GM19467 (cell line): ENCODE results near the gene CBFA2T3.

Source experiments
- ATAC-seq: cut with Tn5 transposase; IDR thresholded peaks from one replicate; pipeline ENCODE4 v1.9.1; 2021; ENCODE audit warnings: mild to moderate bottlenecking, moderate library complexity; ENCODE audit not compliant: unreplicated experiment

Gene CBFA2T3

GRCh38 chr16:88977812-88978607 is 1.0 kb upstream of the CBFA2T3 start:
- ATAC-seq, result no peak

GRCh38 chr16:88976366-88977017 is 515 bp downstream of the CBFA2T3 start:
- ATAC-seq, result no peak

DNA sequence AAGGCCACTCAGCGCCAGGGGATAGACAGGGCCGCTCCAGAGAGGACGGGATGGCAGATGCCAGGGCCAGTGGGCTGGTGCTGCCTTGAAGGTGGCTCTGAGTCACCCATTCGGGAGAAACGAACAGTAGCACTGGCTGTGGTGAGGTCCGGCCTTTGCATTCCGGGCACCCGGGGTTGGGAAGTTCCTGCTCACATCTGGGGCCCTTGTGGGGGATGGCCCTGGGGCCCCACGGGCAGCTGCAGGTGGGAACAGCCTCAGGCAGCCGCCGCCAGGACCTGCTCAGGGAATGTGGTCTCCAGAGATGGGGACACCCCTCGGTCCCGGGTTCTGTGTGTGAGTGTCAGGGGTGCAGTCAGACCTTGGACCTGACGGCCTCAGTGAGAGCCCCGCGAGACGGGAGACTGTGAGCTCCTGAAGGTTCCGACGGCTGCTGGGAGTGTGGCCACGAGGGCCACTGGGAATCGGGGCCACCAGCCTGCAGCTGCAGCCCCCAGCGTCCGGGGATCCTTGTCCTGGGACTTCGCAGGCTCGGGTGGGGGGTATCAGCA is 1.4 kb downstream of the CBFA2T3 start:
- no peak for ATAC-seq

DNA sequence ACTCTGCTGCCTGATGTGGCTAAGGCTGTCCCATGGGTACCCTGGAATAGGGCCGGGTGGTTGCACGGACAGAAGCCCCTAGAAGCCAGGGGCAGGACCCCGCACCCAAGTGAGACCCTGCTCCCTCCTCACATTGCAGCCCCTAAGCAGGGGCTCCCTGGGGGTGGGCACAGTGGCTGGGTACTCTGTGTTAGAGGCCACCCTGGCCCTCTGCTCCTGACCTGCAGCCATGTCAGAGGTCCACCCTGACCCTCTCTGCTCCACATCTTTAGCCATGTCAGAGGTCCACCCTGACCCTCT is 2.1 kb downstream of the CBFA2T3 start:
- no peak for ATAC-seq

- ATAC-seq, result no peak
Observed at GRCh38 chr16:88974080-88974915, 2.7 kb downstream of the CBFA2T3 start.

DNA sequence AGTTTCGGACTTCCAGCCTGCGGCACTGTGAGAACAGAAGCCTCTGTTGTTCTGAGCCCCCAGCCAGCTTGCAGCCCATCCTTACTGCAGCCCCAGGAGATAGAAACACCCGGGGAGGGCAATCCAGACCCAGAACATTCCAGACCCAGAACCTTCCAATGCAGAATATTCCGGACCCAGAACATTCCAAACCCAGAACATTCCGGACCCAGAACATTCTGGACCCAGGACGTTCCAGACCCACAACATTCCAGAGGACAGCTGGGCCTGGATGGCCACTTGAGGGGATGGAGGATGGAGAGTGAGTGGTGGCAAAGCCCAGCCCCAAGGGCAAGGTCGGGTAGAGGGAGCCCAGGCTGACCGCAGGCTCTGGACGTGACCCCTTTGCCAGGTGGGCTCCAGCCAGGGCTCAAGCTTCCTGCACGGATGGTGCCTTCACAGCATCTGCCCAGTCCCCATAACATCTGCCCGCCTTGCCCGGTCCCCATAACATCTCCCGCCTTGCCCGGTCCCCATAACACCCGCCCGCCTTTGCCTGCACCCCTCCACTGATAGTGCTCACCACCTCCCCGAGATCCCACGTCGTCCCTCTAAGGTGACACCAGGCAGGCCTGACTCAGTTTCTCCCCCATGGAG is 3.5 kb downstream of the CBFA2T3 start:
- ATAC-seq, result no peak

- no peak for ATAC-seq
Observed at GRCh38 chr16:88973007-88973410, 4.0 kb downstream of the CBFA2T3 start.

GRCh38 chr16:88972349-88972748 is 4.7 kb downstream of the CBFA2T3 start:
- ATAC-seq, result no peak

DNA sequence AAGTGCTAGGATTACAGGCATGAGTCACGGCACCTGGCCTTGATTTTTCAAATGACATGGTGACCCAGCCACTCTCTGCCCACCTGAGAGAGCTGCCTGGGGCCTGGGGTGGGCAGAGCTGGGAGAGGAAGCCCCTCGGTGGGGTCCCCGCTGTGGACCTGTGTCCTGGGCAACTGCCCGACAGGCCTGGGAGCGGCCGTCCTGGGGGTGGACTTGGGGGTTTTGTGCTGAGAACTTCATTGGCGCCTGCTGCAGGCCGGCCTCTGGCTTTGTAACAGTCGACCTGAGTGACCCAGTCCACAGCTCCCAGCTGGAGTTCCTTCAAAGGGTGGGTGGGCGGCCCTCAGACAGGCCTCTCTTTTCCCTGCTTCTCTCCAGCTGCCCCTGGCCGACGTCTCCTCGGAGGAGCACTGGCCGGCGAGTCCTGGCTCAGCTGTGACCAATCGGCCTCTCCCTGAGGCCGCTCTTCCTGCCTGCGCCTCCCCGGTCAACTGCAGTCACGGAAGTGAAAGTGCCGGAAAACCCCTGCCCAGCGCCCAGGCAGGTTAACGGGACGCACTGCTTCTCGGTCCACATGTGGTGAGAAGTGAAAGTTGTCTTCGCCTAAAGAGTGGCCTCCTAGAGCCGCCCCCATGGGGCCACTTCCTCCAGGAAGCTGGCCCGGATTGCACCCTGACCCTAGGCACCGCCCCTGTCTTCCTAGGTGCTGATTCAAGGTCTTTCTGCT is 5.5 kb downstream of the CBFA2T3 start:
- no peak for ATAC-seq

DNA sequence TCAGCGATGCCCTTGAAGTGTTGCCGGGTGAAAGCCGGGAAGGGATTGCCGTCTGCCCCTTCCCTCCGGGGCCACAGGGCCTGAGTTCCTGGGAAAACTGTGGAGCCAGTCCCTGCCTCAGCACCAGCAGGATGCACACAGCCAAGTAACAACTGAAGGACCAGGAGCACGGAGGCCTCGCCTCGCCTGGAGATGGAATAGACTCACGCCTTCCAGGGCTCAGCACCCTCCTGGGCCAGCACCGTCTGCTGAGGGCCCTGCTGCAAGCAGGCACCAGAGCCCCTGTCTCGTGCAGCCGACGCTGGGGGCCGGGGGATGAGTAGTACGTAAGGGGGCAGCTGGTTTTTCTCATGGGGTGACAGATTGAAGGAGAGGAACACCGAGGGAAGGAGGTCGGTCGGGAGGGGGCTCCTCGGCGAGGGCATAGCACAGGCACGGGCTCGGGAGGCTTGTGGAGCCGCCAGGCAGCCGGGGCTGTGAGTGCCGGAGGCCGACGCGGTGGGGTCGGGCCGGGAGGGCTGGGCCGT is 6.4 kb downstream of the CBFA2T3 start:
- ATAC-seq, result no peak

DNA sequence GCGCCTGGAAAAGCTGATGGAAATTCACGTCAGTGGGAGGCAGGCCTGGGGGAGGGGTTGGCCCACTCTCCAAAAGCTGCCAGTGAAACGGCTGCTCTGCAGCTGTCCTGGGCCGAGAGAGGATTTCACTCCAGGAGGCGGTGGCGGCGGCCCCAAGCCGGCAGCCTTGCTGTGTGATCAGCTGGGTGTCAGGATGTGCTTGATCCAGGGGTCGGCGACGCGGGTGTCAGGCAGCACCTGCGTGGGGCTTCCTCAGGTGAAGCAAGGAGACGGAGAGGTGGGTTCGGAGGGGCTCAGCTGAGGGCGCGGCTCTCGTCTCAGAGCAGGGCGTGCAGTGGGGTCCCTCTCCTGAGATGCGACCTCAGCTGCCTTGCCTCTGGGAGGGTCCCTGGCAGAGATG is 7.0 kb downstream of the CBFA2T3 start:
- ATAC-seq, result no peak

GRCh38 chr16:88969361-88969831 is 7.6 kb downstream of the CBFA2T3 start:
- ATAC-seq, result no peak

DNA sequence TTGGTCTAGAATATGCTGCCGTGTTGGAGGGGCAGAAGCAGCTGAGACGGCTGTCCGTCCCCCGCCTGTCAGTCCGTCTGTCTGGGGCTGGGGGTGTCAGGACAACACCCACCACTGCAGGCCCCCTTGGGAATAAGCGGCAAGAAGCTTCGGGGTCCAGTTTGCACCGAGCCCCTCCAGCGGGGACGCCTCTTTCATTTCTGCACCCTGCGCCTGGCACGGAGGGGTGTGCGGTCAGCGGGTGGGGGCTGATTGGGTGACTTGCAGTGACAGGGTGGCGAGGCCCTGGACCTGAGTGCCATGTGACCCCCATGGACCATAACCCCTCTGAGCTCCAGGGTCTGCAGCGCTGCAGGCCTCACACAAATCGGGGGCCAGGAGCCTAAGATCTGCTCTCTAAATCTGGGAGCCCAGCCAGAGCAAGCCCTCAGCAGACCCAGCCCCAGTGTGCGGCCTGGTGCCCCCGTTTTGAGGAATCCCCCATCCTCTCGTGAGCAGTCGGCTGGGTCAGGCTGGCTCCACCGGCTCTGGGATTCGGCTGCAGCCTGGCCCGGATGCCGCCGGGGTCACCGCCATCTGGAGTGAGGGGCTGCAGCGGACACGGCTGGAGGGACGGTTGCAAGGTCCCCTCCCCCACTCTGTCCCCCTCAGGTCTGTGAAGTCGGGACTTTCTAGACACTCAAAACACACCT is 8.3 kb downstream of the CBFA2T3 start:
- ATAC-seq, result no peak

GRCh38 chr16:88967830-88968588 is 9.0 kb downstream of the CBFA2T3 start:
- peak; percentile 57 for ATAC-seq

DNA sequence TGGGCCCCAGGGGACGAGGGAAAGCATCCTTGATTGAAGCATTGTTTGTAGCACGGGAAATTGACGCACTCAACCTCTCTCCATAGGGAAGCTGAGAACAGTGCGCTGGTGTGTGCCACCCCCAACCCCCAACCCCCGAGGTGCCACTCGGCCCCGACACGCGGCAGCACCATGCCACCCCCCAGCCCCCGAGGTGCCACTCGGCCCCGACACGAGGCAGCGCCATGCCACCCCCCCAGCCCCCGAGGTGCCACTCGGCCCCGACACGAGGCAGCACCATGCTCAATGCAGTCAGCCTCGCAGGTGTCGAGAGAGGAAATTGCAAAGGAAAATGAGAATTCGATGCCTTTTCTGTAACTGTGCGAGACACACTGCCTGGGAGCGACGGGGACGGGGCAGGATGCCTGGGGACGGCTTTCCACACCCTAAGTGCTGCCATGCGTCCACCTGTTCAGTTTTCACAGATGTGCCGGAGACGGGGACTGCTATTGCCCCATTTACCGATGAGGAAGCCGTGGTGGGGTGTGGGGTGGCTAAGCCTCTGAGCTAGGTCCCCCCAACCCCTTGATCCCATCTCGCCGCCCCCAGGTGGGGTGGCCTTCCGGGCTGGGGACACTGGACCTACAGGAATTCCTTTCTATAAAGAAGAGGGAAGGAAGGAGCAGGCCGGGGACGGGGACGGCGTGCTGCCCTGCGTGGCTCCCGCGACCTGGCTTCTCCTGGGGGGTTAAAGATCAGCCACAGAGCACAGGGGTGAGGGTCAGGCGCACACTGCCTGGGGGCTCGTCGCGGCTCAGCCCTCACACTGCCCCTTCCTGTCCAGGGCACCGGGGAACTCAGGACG is 9.8 kb downstream of the CBFA2T3 start:
- no peak for ATAC-seq

DNA sequence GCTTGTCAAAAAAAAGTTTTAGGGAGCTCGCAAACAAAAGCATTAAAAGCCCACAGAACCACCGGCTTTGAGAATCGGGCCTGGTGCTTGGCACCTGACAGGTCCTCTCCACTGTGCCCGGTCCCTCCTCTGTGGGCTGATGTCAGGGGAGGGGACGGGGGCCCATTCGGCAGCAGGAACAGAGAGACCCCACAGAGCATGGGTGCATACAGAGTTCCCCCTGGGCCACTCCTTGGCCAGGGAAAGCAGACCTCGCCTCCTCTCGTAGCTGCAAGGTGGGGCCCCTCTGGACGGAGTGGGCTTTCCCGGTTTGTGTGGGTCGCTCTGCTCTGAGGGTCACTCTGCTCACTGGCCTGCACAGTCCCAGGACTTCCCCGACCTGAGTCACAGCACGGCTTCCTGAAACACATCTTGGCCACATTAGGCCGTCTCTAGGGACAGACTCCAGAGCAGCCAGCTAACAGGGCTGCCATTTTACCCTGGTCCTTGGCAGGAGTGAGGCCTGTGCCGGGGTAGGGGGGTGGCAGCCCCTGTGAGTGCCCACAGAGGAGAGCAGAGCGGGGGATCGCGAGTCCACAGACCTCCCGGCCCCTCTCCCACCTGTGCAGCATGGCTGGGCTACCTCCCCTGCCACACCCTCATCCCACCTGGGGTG is 11.1 kb downstream of the CBFA2T3 start:
- ATAC-seq, result no peak

DNA sequence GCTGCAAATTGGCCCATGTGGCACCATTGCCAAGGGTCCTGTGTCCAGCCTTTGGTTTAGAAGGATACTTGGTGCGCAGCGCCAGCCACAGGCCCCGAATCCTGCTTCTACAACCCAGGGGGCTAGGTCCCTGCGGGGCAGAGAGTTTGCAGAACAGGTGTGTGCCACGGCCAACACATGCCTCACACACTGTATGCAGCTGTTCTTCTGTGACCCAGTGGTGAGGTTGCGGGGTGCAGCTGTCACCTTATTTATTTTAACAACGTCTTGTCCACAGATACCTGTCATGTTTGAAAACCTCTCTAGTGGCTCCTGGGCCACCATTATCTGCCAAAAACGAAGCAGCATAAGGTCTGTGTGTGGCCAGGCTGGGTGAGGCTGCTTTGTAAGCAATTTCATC is 11.6 kb downstream of the CBFA2T3 start:
- ATAC-seq, result no peak
